GM23338 (cell line): Measurements from ENCODE around the gene TMCC1. TPM values are rescaled to one million over a fixed set of nuclear protein-coding genes. Genes with fewer than 3 reads are reported as not detected.

Experiments used
- ATAC-seq: fragments of 200-7000 bp; cut with Tn5 transposase; 3 replicates; pipeline ENCODE4 v1.9.1; 2020
- DNase-seq: peaks from one replicate; pipeline ENCODE4 v3.0.0-alpha.2; 2015; ENCODE audit warnings: low spot score
- H2AFZ ChIP-seq: fragments of 200-600 bp; sonication (generic); 2 replicates; pipeline ENCODE4 v1.8.0; 2016; ENCODE audit warnings: antibody characterized with exemption, mild to moderate bottlenecking, moderate library complexity
- H3F3A ChIP-seq: fragments of 200-600 bp; sonication (generic); replicated peaks from 2 replicates; pipeline ENCODE4 v1.8.0; 2017; ENCODE audit warnings: antibody characterized with exemption, mixed run types, low read depth
- H3K27ac ChIP-seq: fragments of 200-600 bp; sonication (generic); 2 replicates; pipeline ENCODE4 v1.6.1; 2016; ENCODE audit warnings: low read depth
- H3K27me3 ChIP-seq: fragments of 200-600 bp; sonication (generic); 2 replicates; pipeline ENCODE4 v1.8.0; 2016; ENCODE audit warnings: mild to moderate bottlenecking, mixed run types, moderate library complexity; ENCODE audit not compliant: insufficient read depth
- H3K36me3 ChIP-seq: fragments of 200-600 bp; sonication (generic); 2 replicates; pipeline ENCODE4 v1.8.0; 2016; ENCODE audit warnings: mild to moderate bottlenecking; ENCODE audit not compliant: insufficient read depth
- H3K4me1 ChIP-seq: fragments of 200-600 bp; sonication (generic); 2 replicates; pipeline ENCODE4 v1.8.0; 2016; ENCODE audit warnings: mild to moderate bottlenecking, moderate library complexity; ENCODE audit not compliant: insufficient read depth
- H3K4me2 ChIP-seq: fragments of 200-600 bp; sonication (generic); 2 replicates; pipeline ENCODE4 v1.7.1; 2017; ENCODE audit warnings: mixed run types
- H3K4me3 ChIP-seq: fragments of 200-600 bp; sonication (generic); 2 replicates; pipeline ENCODE4 v1.6.1; 2016; ENCODE audit warnings: mixed run types
- H3K79me2 ChIP-seq: fragments of 200-600 bp; sonication (generic); replicated peaks from 2 replicates; pipeline ENCODE4 v1.8.0; 2017; ENCODE audit warnings: mild to moderate bottlenecking; ENCODE audit not compliant: insufficient read depth
- H3K9me2 ChIP-seq: fragments of 200-600 bp; sonication (generic); 2 replicates; pipeline ENCODE4 v1.8.0; 2017; ENCODE audit not compliant: insufficient read depth
- H4K20me1 ChIP-seq: fragments of 200-600 bp; sonication (generic); replicated peaks from 2 replicates; pipeline ENCODE4 v1.8.0; 2017; ENCODE audit warnings: mild to moderate bottlenecking; ENCODE audit not compliant: insufficient read depth
- H3K27ac Mint-ChIP-seq: 2 replicates; pipeline ENCODE4 v1.8.0; 2020; ENCODE audit warnings: inconsistent platforms, mild to moderate bottlenecking, moderate library complexity, mixed read lengths
- H3K27me3 Mint-ChIP-seq: 3 replicates; pipeline ENCODE4 v1.8.0; 2022; ENCODE audit warnings: low read depth, mild to moderate bottlenecking, moderate library complexity, mixed read lengths, inconsistent platforms; ENCODE audit not compliant: insufficient read depth, poor library complexity
- H3K36me3 Mint-ChIP-seq: 3 replicates; pipeline ENCODE4 v1.8.0; 2021; ENCODE audit warnings: low read depth, mild to moderate bottlenecking, inconsistent platforms, moderate library complexity, mixed read lengths
- H3K4me1 Mint-ChIP-seq: 3 replicates; pipeline ENCODE4 v1.8.0; 2020; ENCODE audit warnings: mild to moderate bottlenecking, inconsistent platforms, mixed read lengths
- H3K4me3 Mint-ChIP-seq: 3 replicates; pipeline ENCODE4 v1.8.0; 2021; ENCODE audit warnings: moderate library complexity, mild to moderate bottlenecking, inconsistent platforms, mixed read lengths
- H3K9me3 Mint-ChIP-seq: 3 replicates; pipeline ENCODE4 v1.8.0; 2020; ENCODE audit warnings: moderate library complexity, mild to moderate bottlenecking, inconsistent platforms, mixed read lengths
- CTCF ChIP-seq, 2 experiments: fragments of 200-600 bp in 1 of 2; sonication (generic) in 1 of 2; conservative IDR thresholded peaks; 2 replicates each; pipeline versions ENCODE4 v1.5.1 to v1.6.1; 2016 to 2017; ENCODE audit warnings: antibody characterized with exemption in 2 of 2, low read depth in 2 of 2, mild to moderate bottlenecking in 2 of 2, moderate library complexity in 1 of 2
- ETS1 ChIP-seq: IDR thresholded peaks from 2 replicates; pipeline ENCODE4 v1.6.1; 2016; ENCODE audit warnings: antibody characterized with exemption
- EZH2 ChIP-seq: fragments of 200-600 bp; sonication (generic); IDR thresholded peaks from one replicate; pipeline ENCODE4 v1.8.0; 2017; ENCODE audit warnings: antibody characterized with exemption, mild to moderate bottlenecking, low read depth; ENCODE audit not compliant: unreplicated experiment
- EZH2phosphoT487 ChIP-seq: fragments of 200-600 bp; sonication (generic); IDR thresholded peaks from one replicate; pipeline ENCODE4 v1.8.1; 2018; ENCODE audit warnings: antibody characterized with exemption; ENCODE audit not compliant: unreplicated experiment
- JUNB ChIP-seq: IDR thresholded peaks from one replicate; pipeline ENCODE4 v1.6.1; 2016; ENCODE audit warnings: antibody characterized with exemption; ENCODE audit not compliant: unreplicated experiment
- NANOG ChIP-seq: IDR thresholded peaks from 2 replicates; pipeline ENCODE4 v1.6.1; 2016; ENCODE audit warnings: antibody characterized with exemption, borderline replicate concordance
- POLR2AphosphoS5 ChIP-seq: IDR thresholded peaks from 2 replicates; pipeline ENCODE4 v1.6.1; 2016; ENCODE audit warnings: antibody characterized with exemption, low read depth
- STAT1 ChIP-seq: IDR thresholded peaks from one replicate; pipeline ENCODE4 v1.6.1; 2016; ENCODE audit warnings: antibody characterized with exemption; ENCODE audit not compliant: unreplicated experiment
- ZNF114 ChIP-seq: fragments of 250-450 bp; sonication (Bioruptor Pico); IDR thresholded peaks from 2 replicates; pipeline ENCODE4 v1.5.0; 2020; ENCODE audit warnings: mild to moderate bottlenecking, moderate library complexity
- ZNF331 ChIP-seq: fragments of 250-450 bp; sonication (Bioruptor Pico); IDR thresholded peaks from 2 replicates; pipeline ENCODE4 v1.5.0; 2020; ENCODE audit warnings: low read depth, mild to moderate bottlenecking, moderate library complexity
- polyA plus RNA-seq: library from polyadenylated mRNA; unstranded; fragments of >200 nt; fragmentation: Nextera tagmentation; extraction: Ambion mirVana; gene quantifications from 2 replicates; pipeline ENCODE4 v1.2.1, GENCODE V29; 2016
- total RNA-seq: library from RNA; depleted of rRNA; stranded (reverse); fragments of >200 nt; shearing (Covaris generic); gene quantifications from 2 replicates; pipeline ENCODE4 v1.2.3, GENCODE V29; 2014
- TF ChIP-seq, protein P1 (sequence below): IDR thresholded peaks from one replicate; pipeline ENCODE4 v1.6.1; 2018; ENCODE audit warnings: antibody characterized with exemption; ENCODE audit not compliant: unreplicated experiment

Gene TMCC1
- total and polyA plus RNA-seq, 2 experiments from 2014 or later, result 8.2 to 18.4 TPM

GRCh38 chr3:129653019-129653418 lies 240.5 kb downstream of the TMCC1 start:
- Mint-ChIP-seq H3K4me1 (peaks cover 54% of the 10 kb centered on the region), H3K9me3 (no peaks in the 10 kb centered on the region), H3K27me3 (no peaks in the 10 kb centered on the region), H3K36me3 (peaks cover 3% of the 10 kb centered on the region; the same call in 2 of the 3 replicates), H3K27ac (0 out of 2 replicates have a peak overlapping the region, but pooled peaks have one; percentile 13), H3K4me3 (no peak overlapping the region)
- Histone ChIP-seq H3K4me1 (peaks cover 34% of the 10 kb centered on the region), H3K9me2 (no peaks in the 10 kb centered on the region), H3F3A (0 out of 2 replicates have a peak, but pooled peaks cover 4% of the 10 kb centered on the region), H3K27ac (peak overlapping the region; percentile 27; the same call in 1 of the 2 replicates), H3K4me3 (no peak overlapping the region), H3K36me3 (no peaks in the 10 kb centered on the region), H2AFZ (no peak overlapping the region), H3K4me2 (no peak overlapping the region), H3K27me3 (no peaks in the 10 kb centered on the region), H3K79me2 (no peaks in the 10 kb centered on the region), H4K20me1 (no peaks in the 10 kb centered on the region)
- ATAC-seq (no peak), DNase-seq (no peak)
- TF ChIP-seq, protein P1, sequence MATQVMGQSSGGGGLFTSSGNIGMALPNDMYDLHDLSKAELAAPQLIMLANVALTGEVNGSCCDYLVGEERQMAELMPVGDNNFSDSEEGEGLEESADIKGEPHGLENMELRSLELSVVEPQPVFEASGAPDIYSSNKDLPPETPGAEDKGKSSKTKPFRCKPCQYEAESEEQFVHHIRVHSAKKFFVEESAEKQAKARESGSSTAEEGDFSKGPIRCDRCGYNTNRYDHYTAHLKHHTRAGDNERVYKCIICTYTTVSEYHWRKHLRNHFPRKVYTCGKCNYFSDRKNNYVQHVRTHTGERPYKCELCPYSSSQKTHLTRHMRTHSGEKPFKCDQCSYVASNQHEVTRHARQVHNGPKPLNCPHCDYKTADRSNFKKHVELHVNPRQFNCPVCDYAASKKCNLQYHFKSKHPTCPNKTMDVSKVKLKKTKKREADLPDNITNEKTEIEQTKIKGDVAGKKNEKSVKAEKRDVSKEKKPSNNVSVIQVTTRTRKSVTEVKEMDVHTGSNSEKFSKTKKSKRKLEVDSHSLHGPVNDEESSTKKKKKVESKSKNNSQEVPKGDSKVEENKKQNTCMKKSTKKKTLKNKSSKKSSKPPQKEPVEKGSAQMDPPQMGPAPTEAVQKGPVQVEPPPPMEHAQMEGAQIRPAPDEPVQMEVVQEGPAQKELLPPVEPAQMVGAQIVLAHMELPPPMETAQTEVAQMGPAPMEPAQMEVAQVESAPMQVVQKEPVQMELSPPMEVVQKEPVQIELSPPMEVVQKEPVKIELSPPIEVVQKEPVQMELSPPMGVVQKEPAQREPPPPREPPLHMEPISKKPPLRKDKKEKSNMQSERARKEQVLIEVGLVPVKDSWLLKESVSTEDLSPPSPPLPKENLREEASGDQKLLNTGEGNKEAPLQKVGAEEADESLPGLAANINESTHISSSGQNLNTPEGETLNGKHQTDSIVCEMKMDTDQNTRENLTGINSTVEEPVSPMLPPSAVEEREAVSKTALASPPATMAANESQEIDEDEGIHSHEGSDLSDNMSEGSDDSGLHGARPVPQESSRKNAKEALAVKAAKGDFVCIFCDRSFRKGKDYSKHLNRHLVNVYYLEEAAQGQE, result no peak
- TF ChIP-seq JUNB (no peak), STAT1 (no peak), CTCF (conservative IDR thresholded peaks at IDR 0.05; ENCODE audit: low read depth in 2 of 2) (no peak), ZNF114 (no peak), POLR2AphosphoS5 (no peak), ETS1 (no peak), NANOG (no peak), EZH2 (no peak), EZH2phosphoT487 (no peak), ZNF331 (CRISPR knock-in tag) (no peak)
